Breast epithelium (tissue), 4 donors: Measurements from ENCODE around the gene MCTP2. TPM values are rescaled to one million over a fixed set of nuclear protein-coding genes. Genes with fewer than 3 reads are reported as not detected.

Experiments used
- DNase-seq, 2 donors: peaks; one replicate each; pipeline ENCODE4 v3.0.0-alpha.2; 2019; ENCODE audit warnings: low spot score in 2 of 2
- H3K27ac ChIP-seq, 2 donors: fragments of 200-600 bp; sonication (generic) in 1 of 2; one replicate each; pipeline ENCODE4 v1.5.1; 2016 to 2019; ENCODE audit warnings: mild to moderate bottlenecking in 1 of 2
- H3K27me3 ChIP-seq, 2 donors: fragments of 200-600 bp; sonication (generic) in 1 of 2; one replicate each; pipeline versions ENCODE4 v1.5.1 to v1.6.0; 2017 to 2019; ENCODE audit warnings: control low read depth in 1 of 2, mild to moderate bottlenecking in 1 of 2
- H3K36me3 ChIP-seq: fragments of 200-600 bp; one replicate; pipeline ENCODE4 v1.5.1; 2019
- H3K4me1 ChIP-seq, 2 donors: fragments of 200-600 bp; sonication (generic); one replicate each; pipeline ENCODE4 v1.5.1; 2016 to 2019; ENCODE audit warnings: control low read depth in 1 of 2
- H3K4me3 ChIP-seq, 3 donors: fragments of 200-600 bp; sonication (generic); 1 replicate in 2 of 3; 2 replicates in 1 of 3; pipeline ENCODE4 v1.5.1; 2016 to 2019; ENCODE audit warnings: mild to moderate bottlenecking in 3 of 3, moderate library complexity in 2 of 3
- H3K9me3 ChIP-seq, 2 donors: fragments of 200-600 bp; sonication (generic) in 1 of 2; one replicate each; pipeline ENCODE4 v1.5.1; 2016 to 2019; ENCODE audit warnings: control low read depth in 1 of 2
- CTCF ChIP-seq, 3 donors: fragments of 450-650 bp; IDR thresholded peaks; one replicate each; pipeline ENCODE4 v1.5.1; 2016 to 2017; ENCODE audit warnings: antibody characterized with exemption in 3 of 3, mild to moderate bottlenecking in 3 of 3, moderate library complexity in 3 of 3
- POLR2A ChIP-seq: fragments of 450-650 bp; IDR thresholded peaks from one replicate; pipeline ENCODE4 v1.6.1; 2016; ENCODE audit warnings: antibody characterized with exemption, mild to moderate bottlenecking, moderate library complexity
- POLR2AphosphoS5 ChIP-seq, 3 donors: sonication (generic); formaldehyde crosslinking; IDR thresholded peaks; one replicate each; pipeline ENCODE4 v1.6.1; 2017; ENCODE audit warnings: antibody characterized with exemption in 3 of 3
- intact Hi-C: fragments of 100-400 bp; cut with DNase I; formaldehyde crosslinking; loops from one replicate; pipeline ENCODE4 v1.15.1; 2023; ENCODE audit warnings: low total_unique reads
- total RNA-seq, 3 donors: library from RNA; depleted of rRNA; stranded (reverse); fragments of >200 nt; gene quantifications; one replicate each; pipeline ENCODE4 v1.1.0, GENCODE V29; 2016

The MCTP2 gene
- total RNA-seq, 3 donors from 2014 or later = 6.4 to 46.2 (median 25.9) TPM

GRCh38 chr15:94290730-94291129 lies 59.4 kb downstream of the MCTP2 start:
- no peak for TF ChIP-seq CTCF (IDR thresholded peaks at IDR 0.05)
- Histone ChIP-seq H3K36me3 (no peaks in the 10 kb centered on the region), H3K9me3 (no peaks in the 10 kb centered on the region), H3K27ac (no peak overlapping the region), H3K27me3 (no peaks in the 10 kb centered on the region), H3K4me3 (no peak overlapping the region), H3K4me1 (no peaks in the 10 kb centered on the region)
- intact Hi-C loops = no loop called here
- DNase-seq = no peak

- DNase-seq = no peak
- TF ChIP-seq POLR2A (no peak), CTCF (IDR thresholded peaks at IDR 0.05) (no peak), POLR2AphosphoS5 (IDR thresholded peaks at IDR 0.05) (no peak)
- H3K4me1 ChIP-seq = no peaks in the 10 kb centered on the region
- intact Hi-C loops = no loop called here
- no peak overlapping the region for H3K4me3 ChIP-seq
- no peaks in the 10 kb centered on the region for H3K27me3 ChIP-seq
- H3K9me3 ChIP-seq = no peaks in the 10 kb centered on the region
- no peaks in the 10 kb centered on the region for H3K36me3 ChIP-seq
- no peak overlapping the region for H3K27ac ChIP-seq
These were observed 62.3 kb downstream of the MCTP2 start for GRCh38 chr15:94293411-94294402.

- no peaks in the 10 kb centered on the region for H3K4me1 ChIP-seq
- no peaks in the 10 kb centered on the region for H3K36me3 ChIP-seq
- TF ChIP-seq POLR2AphosphoS5 (IDR thresholded peaks at IDR 0.05) (no peak), POLR2A (no peak), CTCF (IDR thresholded peaks at IDR 0.05) (no peak)
- DNase-seq = no peak
- H3K27ac ChIP-seq = no peak overlapping the region
- no peaks in the 10 kb centered on the region for H3K9me3 ChIP-seq
- intact Hi-C loops = no loop called here
- no peaks in the 10 kb centered on the region for H3K27me3 ChIP-seq
- H3K4me3 ChIP-seq = no peak overlapping the region
These were observed 63.2 kb downstream of the MCTP2 start for GRCh38 chr15:94294556-94294955.

GRCh38 chr15:94295275-94295674 lies 63.9 kb downstream of the MCTP2 start:
- no peak for TF ChIP-seq POLR2A
- TF ChIP-seq POLR2AphosphoS5 (IDR thresholded peaks at IDR 0.05) = no peak
- no peak for TF ChIP-seq CTCF (IDR thresholded peaks at IDR 0.05)
- intact Hi-C loops = no loop called here
- no peak for DNase-seq
- H3K36me3 ChIP-seq = no peaks in the 10 kb centered on the region
- no peak overlapping the region for H3K4me3 ChIP-seq
- no peaks in the 10 kb centered on the region for H3K9me3 ChIP-seq
- H3K4me1 ChIP-seq = no peaks in the 10 kb centered on the region
- H3K27me3 ChIP-seq = no peaks in the 10 kb centered on the region
- H3K27ac ChIP-seq = no peak overlapping the region

- intact Hi-C loops = no loop called here
- Histone ChIP-seq H3K4me1 (no peaks in the 10 kb centered on the region), H3K9me3 (no peaks in the 10 kb centered on the region), H3K36me3 (no peaks in the 10 kb centered on the region), H3K4me3 (no peak overlapping the region), H3K27me3 (no peaks in the 10 kb centered on the region), H3K27ac (no peak overlapping the region)
- no peak for DNase-seq
- TF ChIP-seq POLR2AphosphoS5 (IDR thresholded peaks at IDR 0.05) = no peak
- TF ChIP-seq CTCF (IDR thresholded peaks at IDR 0.05) = no peak
- no peak for TF ChIP-seq POLR2A
These were observed 65.4 kb downstream of the MCTP2 start for GRCh38 chr15:94296717-94297116.
